Lower lobe of right lung (tissue), 2 donors: ENCODE data around the gene SAPCD2. TPM values are rescaled to one million over a fixed set of nuclear protein-coding genes. Genes with fewer than 3 reads are reported as not detected.
"Not testable (repeated sequence)": the region's sequence is repeated elsewhere in the genome, so short reads cannot be mapped to it uniquely, and the experiment has no call there.

ENCODE experiments used
- ATAC-seq, 2 donors: fragments of 200-7000 bp; cut with Tn5 transposase; one replicate each; pipeline ENCODE4 v1.9.1; 2020 to 2022; ENCODE audit warnings: mild to moderate bottlenecking in 2 of 2, moderate library complexity in 2 of 2
- DNase-seq: peaks from one replicate; pipeline ENCODE4 v3.0.0-alpha.2; 2020
- H3K27ac ChIP-seq: fragments of 200-600 bp; one replicate; pipeline ENCODE4 v1.8.0; 2022
- H3K27me3 ChIP-seq: fragments of 200-600 bp; one replicate; pipeline ENCODE4 v1.8.0; 2022; ENCODE audit warnings: low read depth
- H3K36me3 ChIP-seq: fragments of 200-600 bp; one replicate; pipeline ENCODE4 v1.8.0; 2022; ENCODE audit warnings: mild to moderate bottlenecking
- H3K4me1 ChIP-seq: fragments of 200-600 bp; one replicate; pipeline ENCODE4 v1.8.0; 2022
- H3K4me3 ChIP-seq: fragments of 200-600 bp; one replicate; pipeline ENCODE4 v1.8.0; 2022; ENCODE audit warnings: mild to moderate bottlenecking
- H3K9me3 ChIP-seq: fragments of 200-600 bp; one replicate; pipeline ENCODE4 v1.8.0; 2022
- intact Hi-C: fragments of 100-400 bp; cut with DNase I; formaldehyde crosslinking; loops from one replicate; pipeline ENCODE4 v1.11.0; 2022
- long read RNA-seq: library from polyadenylated mRNA; unstranded; transcript quantifications from one replicate; pipeline ENCODE4 v2.0.0, GENCODE V29; 2021
- total RNA-seq: library from RNA; stranded (reverse); fragmentation: NEBNext Ultra II Directional; extraction: Animal tissue kit (Norgen Biotek cat#: 25700); gene quantifications from one replicate; pipeline ENCODE4 v1.2.1, GENCODE V29; 2021
- TF ChIP-seq, protein P1 (sequence below): fragments of 200-600 bp; IDR thresholded peaks from one replicate; pipeline ENCODE4 v1.8.0; 2022; ENCODE audit warnings: antibody characterized with exemption, mild to moderate bottlenecking
- donor health status: DM: no; HTN: yes; CAD: no; lungs with severe emphysema.

The SAPCD2 gene
- 0.86 TPM for total RNA-seq
- long read RNA-seq, partial matches to known transcripts: 0 of 2 reads
- long read RNA-seq, other reads (novel, unspliced or antisense): 1 of 2 reads

- Histone ChIP-seq H3K4me1 (peaks cover 12% of the 10 kb centered on the region), H3K4me3 (peak within 1 kb of the TSS; percentile 49), H3K36me3 (no peaks in the 10 kb centered on the region), H3K27me3 (peaks cover 14% of the 10 kb centered on the region), H3K27ac (peak within 1 kb of the TSS; percentile 69), H3K9me3 (no peaks in the 10 kb centered on the region)
- DNase-seq (peak; percentile 94), ATAC-seq (peak; percentile 95 to 96)
- TF ChIP-seq, protein P1, sequence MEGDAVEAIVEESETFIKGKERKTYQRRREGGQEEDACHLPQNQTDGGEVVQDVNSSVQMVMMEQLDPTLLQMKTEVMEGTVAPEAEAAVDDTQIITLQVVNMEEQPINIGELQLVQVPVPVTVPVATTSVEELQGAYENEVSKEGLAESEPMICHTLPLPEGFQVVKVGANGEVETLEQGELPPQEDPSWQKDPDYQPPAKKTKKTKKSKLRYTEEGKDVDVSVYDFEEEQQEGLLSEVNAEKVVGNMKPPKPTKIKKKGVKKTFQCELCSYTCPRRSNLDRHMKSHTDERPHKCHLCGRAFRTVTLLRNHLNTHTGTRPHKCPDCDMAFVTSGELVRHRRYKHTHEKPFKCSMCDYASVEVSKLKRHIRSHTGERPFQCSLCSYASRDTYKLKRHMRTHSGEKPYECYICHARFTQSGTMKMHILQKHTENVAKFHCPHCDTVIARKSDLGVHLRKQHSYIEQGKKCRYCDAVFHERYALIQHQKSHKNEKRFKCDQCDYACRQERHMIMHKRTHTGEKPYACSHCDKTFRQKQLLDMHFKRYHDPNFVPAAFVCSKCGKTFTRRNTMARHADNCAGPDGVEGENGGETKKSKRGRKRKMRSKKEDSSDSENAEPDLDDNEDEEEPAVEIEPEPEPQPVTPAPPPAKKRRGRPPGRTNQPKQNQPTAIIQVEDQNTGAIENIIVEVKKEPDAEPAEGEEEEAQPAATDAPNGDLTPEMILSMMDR: no peak
- intact Hi-C loops: no loop called here
Measured at GRCh38 chr9:137070201-137070905, at the start of gene SAPCD2. SAPCD2 (minus strand) TSS chr9:137070557; CDS start chr9:137070460, 97 bp downstream.

GRCh38 chr9:137118092-137118603 lies 47.8 kb upstream of the SAPCD2 start:
- not testable (repeated sequence) for H3K27ac ChIP-seq, DNase-seq

DNA sequence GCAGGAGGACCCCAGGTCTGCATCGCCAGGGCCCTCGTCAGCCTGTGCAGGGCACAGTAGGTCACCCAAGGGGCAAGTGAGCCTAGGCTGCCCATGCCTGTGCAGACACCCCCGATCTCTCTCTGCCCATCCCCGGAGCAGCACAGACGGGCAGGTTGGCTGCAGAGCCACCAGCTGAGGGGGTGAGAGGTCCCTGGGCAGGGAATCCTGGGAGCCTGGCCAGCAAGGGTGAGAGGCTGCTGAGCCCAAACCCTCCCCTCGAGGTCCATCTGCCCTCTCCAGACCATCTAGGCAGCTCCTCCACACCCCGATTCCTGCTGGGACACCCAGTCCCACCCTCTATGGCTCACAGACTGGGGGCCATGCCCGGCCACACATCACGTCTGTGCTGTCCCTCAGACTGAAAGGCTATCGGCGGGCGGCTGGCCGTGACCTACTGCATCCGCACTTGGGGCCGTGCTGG lies 46.9 kb upstream of the SAPCD2 start:
- no peaks in the 10 kb centered on the region for H3K27me3 ChIP-seq
- no peak overlapping the region for H3K27ac ChIP-seq
- no peak for DNase-seq
- TF ChIP-seq, protein P1: no peak
- no peak for ATAC-seq
- H3K4me3 ChIP-seq: no peak overlapping the region
- intact Hi-C loops: no loop called here
- H3K9me3 ChIP-seq: no peaks in the 10 kb centered on the region
- H3K36me3 ChIP-seq: peaks cover 10% of the 10 kb centered on the region
- H3K4me1 ChIP-seq: peaks cover 14% of the 10 kb centered on the region

More at GRCh38 chr9:137118092-137118603, 47.8 kb upstream of the SAPCD2 start:
- H3K27me3 ChIP-seq, intact Hi-C loops, ATAC-seq, H3K4me3 ChIP-seq, H3K9me3 ChIP-seq, H3K36me3 ChIP-seq: not testable (repeated sequence)
- peaks cover 14% of the 10 kb centered on the region for H3K4me1 ChIP-seq

- ATAC-seq (no peak), DNase-seq (no peak)
- Histone ChIP-seq H3K9me3 (no peaks in the 10 kb centered on the region), H3K36me3 (peaks cover 16% of the 10 kb centered on the region), H3K27me3 (no peaks in the 10 kb centered on the region), H3K27ac (no peak overlapping the region), H3K4me1 (peaks cover 14% of the 10 kb centered on the region), H3K4me3 (no peak overlapping the region)
- TF ChIP-seq, protein P1: no peak
- intact Hi-C loops: no loop called here
Measured at GRCh38 chr9:137116728-137117127, 46.4 kb upstream of the SAPCD2 start.

DNA sequence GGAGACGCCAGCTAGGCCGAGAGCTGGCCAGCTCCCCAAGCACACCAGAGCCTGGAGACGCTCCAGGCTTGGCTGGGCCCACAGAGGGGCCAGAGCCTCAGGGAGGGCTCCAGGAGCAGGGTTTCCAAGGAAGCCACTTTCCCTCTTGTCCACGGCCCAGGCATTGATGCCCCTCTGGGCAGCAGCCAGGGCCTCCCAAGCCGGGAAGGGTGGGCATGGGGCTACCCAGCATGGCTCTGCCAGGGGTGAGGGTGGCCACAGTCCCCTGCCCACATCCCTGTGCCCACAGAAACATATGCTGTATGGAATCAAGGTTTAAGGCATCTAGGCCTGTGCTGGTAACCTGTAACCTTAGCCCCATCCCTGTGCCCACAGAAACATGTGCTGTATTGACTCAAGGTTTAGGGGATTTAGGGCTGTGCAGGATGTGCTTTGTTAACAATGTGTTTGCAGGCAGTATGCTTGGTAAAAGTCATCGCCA lies 45.7 kb upstream of the SAPCD2 start:
- intact Hi-C loops: no loop called here
- TF ChIP-seq, protein P1: no peak
- no peaks in the 10 kb centered on the region for H3K9me3 ChIP-seq
- H3K27ac ChIP-seq: no peak overlapping the region
- no peak overlapping the region for H3K4me3 ChIP-seq
- DNase-seq (no peak), ATAC-seq (no peak)
- peaks cover 14% of the 10 kb centered on the region for H3K4me1 ChIP-seq
- H3K27me3 ChIP-seq: no peaks in the 10 kb centered on the region
- peaks cover 21% of the 10 kb centered on the region for H3K36me3 ChIP-seq
